ENCODE measurements around the gene GPBP1L1. TPM values are rescaled to one million over a fixed set of nuclear protein-coding genes. Genes with fewer than 3 reads are reported as not detected.
A peak's percentile ranks its signal among the peaks of the same experiment; 100 is the strongest.

Gene GPBP1L1
- total and polyA plus RNA-seq, 9 of the 15 experiments (the other 6 are each of a cell fraction or from before 2014, with no cell fraction given), result 86.0 to 216 (median 138) TPM

DNA sequence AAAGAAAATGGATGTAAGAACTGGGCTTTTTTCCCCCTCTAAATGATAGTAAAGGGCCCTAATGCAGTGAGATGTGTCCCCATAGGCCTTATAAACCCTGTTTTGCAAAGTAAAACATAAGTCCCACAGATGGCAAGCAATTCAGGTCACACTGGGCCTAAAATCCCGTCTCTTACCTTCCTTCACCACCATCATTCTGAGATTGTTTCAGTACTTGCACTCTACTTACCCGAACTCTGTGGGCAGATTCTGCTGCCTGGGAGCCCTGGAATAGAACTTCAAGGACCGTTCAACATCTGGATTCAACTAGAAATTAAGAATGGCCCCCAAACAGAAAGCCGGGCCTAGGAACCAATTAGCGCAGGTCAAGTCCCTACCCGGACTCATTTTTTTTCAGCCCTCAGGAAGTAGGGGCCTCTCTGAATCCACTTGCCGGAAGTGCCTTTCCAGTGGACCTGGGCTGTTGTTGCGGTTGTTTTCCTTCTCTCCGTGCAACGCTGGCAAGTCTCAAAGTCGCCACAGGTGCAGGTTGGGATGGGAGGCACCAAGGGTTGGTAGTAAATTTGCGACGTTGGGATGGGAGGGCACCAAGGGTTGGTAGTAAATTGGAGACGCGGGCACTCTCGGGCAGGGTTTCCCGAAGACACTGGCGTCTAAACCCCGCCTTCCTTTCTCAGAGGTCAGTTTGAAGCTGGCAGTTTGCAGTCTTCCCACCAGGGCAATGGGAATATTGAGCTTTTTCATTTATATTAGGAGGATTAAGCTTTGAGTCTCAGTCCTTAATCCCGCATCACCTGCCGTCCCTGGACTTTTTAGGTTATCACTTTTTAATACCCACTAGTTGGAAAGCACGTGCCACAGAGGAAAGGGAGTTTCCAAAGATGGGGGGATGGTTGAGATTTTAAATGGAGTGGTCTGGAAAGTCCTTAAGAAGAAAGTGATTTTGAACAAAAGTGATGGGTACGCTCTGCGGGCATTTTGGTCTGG lies 1.7 kb upstream of the GPBP1L1 start, which contains the start of gene TMEM69 (continued):
- TF ChIP-seq, protein P1, sequence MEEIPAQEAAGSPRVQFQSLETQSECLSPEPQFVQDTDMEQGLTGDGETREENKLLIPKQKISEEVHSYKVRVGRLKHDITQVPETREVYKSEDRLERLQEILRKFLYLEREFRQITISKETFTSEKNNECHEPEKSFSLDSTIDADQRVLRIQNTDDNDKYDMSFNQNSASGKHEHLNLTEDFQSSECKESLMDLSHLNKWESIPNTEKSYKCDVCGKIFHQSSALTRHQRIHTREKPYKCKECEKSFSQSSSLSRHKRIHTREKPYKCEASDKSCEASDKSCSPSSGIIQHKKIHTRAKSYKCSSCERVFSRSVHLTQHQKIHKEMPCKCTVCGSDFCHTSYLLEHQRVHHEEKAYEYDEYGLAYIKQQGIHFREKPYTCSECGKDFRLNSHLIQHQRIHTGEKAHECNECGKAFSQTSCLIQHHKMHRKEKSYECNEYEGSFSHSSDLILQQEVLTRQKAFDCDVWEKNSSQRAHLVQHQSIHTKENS (CRISPR knock-in tag; IDR thresholded peaks at IDR 0.05), result no peak
- TF ChIP-seq CHD4 (IDR thresholded peaks at IDR 0.05; ENCODE audit: insufficient read depth, insufficient replicate concordance, low read depth, low read length, poor library complexity, severe bottlenecking) (no peak), JUNB (CRISPR knock-in tag; conservative IDR thresholded peaks at IDR 0.05) (no peak), PTRF (tag; IDR thresholded peaks at IDR 0.05) (no peak), ZC3H4 (CRISPR knock-in tag; IDR thresholded peaks at IDR 0.05; ENCODE audit: borderline replicate concordance) (peak; percentile 79; the same call in 1 of the 2 replicates), ZNF324 (CRISPR knock-in tag; IDR thresholded peaks at IDR 0.05) (no peak), DIDO1 (tag; IDR thresholded peaks at IDR 0.05; ENCODE audit: low read depth) (peak; percentile 96), RBBP5 (IDR thresholded peaks at IDR 0.05; ENCODE audit: borderline replicate concordance, insufficient read depth, low read length, poor library complexity, severe bottlenecking) (peak; percentile 86), SRSF3 (IDR thresholded peaks at IDR 0.05; ENCODE audit: insufficient read depth, low read length) (no peak), SMARCA5 (IDR thresholded peaks at IDR 0.05) (no peak; the same call in 1 of the 2 replicates)
- TF ChIP-seq, protein P2, sequence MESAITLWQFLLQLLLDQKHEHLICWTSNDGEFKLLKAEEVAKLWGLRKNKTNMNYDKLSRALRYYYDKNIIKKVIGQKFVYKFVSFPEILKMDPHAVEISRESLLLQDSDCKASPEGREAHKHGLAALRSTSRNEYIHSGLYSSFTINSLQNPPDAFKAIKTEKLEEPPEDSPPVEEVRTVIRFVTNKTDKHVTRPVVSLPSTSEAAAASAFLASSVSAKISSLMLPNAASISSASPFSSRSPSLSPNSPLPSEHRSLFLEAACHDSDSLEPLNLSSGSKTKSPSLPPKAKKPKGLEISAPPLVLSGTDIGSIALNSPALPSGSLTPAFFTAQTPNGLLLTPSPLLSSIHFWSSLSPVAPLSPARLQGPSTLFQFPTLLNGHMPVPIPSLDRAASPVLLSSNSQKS (CRISPR knock-in tag; IDR thresholded peaks at IDR 0.05), result no peak
- TF ChIP-seq, protein P3, sequence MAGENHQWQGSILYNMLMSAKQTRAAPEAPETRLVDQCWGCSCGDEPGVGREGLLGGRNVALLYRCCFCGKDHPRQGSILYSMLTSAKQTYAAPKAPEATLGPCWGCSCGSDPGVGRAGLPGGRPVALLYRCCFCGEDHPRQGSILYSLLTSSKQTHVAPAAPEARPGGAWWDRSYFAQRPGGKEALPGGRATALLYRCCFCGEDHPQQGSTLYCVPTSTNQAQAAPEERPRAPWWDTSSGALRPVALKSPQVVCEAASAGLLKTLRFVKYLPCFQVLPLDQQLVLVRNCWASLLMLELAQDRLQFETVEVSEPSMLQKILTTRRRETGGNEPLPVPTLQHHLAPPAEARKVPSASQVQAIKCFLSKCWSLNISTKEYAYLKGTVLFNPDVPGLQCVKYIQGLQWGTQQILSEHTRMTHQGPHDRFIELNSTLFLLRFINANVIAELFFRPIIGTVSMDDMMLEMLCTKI (IDR thresholded peaks at IDR 0.05; ENCODE audit: partially characterized antibody), result no peak
- TF ChIP-seq, protein P4, sequence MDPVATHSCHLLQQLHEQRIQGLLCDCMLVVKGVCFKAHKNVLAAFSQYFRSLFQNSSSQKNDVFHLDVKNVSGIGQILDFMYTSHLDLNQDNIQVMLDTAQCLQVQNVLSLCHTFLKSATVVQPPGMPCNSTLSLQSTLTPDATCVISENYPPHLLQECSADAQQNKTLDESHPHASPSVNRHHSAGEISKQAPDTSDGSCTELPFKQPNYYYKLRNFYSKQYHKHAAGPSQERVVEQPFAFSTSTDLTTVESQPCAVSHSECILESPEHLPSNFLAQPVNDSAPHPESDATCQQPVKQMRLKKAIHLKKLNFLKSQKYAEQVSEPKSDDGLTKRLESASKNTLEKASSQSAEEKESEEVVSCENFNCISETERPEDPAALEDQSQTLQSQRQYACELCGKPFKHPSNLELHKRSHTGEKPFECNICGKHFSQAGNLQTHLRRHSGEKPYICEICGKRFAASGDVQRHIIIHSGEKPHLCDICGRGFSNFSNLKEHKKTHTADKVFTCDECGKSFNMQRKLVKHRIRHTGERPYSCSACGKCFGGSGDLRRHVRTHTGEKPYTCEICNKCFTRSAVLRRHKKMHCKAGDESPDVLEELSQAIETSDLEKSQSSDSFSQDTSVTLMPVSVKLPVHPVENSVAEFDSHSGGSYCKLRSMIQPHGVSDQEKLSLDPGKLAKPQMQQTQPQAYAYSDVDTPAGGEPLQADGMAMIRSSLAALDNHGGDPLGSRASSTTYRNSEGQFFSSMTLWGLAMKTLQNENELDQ (CRISPR knock-in tag; IDR thresholded peaks at IDR 0.05; ENCODE audit: borderline replicate concordance), result no peak

Data from K562 (cell line).